Measurements from ENCODE around the gene MYO1H.

Gene MYO1H

DNA sequence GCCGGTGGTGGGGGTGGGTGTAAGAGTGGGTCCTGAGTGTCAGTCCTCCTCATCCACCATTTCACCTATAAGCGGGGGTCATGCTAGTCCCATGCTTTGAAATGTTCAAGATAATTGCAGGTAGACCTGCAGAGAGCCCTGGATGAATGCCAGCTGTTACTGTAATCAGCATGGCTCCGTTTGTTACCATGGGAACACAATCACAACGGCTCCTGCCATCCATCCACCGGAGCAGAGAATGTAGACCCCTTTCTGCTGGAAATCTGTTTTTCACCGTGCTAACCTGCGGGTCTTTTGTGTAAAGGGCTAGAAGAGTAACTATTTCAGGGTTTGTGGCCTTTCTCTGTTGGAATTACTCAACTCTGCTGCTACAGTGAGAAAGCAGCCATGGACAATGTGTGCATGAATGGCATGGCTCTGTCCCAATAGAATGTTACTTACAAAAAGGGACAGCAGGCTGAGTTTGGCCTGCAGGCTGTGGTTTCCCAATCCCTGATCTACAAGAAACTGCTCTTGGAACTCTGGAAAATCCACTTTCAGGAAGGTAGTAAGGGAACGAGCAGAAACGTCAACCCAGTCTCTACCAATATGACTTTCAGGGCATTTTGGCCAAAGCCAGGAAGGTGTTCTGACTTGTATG, 93.3 kb downstream of the MYO1H start:
- Histone ChIP-seq H3K9ac (ENCODE audit: insufficient read length, low read depth) (no peak overlapping the region), H3K4me1 (ENCODE audit: insufficient read depth, insufficient read length) (peaks cover under 1% of the 10 kb centered on the region), H3K27me3 (ENCODE audit: insufficient read depth, insufficient read length) (no peaks in the 10 kb centered on the region), H3K4me3 (ENCODE audit: insufficient read length, low read depth) (no peak overlapping the region), H3K36me3 (ENCODE audit: insufficient read depth, insufficient read length, low read length) (peaks cover 11% of the 10 kb centered on the region), H3K9me3 (ENCODE audit: insufficient read depth, low read length) (no peaks in the 10 kb centered on the region)
- no peak for DNase-seq (ENCODE audit: low read depth, low spot score)
- TF ChIP-seq ZNF274 (IDR thresholded peaks at IDR 0.05; ENCODE audit: low read depth, low read length): no peak
- TF ChIP-seq SUZ12 (IDR thresholded peaks at IDR 0.05; ENCODE audit: extremely low read depth, insufficient read depth, insufficient read length): no peak
- TF ChIP-seq YY1 (IDR thresholded peaks at IDR 0.05; ENCODE audit: insufficient read depth, insufficient read length): no peak

- no peaks in the 10 kb centered on the region for H3K9me3 ChIP-seq (ENCODE audit: insufficient read depth, low read length)
- peaks cover 37% of the 10 kb centered on the region for H3K36me3 ChIP-seq (ENCODE audit: insufficient read depth, insufficient read length, low read length)
- no peaks in the 10 kb centered on the region for H3K27me3 ChIP-seq (ENCODE audit: insufficient read depth, insufficient read length)
- no peak overlapping the region for H3K9ac ChIP-seq (ENCODE audit: insufficient read length, low read depth)
- no peak for DNase-seq (ENCODE audit: low read depth, low spot score)
- no peak overlapping the region for H3K4me3 ChIP-seq (ENCODE audit: insufficient read length, low read depth)
- H3K4me1 ChIP-seq (ENCODE audit: insufficient read depth, insufficient read length): no peaks in the 10 kb centered on the region
- no peak for TF ChIP-seq ZNF274 (IDR thresholded peaks at IDR 0.05; ENCODE audit: low read depth, low read length)
- no peak for TF ChIP-seq SUZ12 (IDR thresholded peaks at IDR 0.05; ENCODE audit: extremely low read depth, insufficient read depth, insufficient read length)
- TF ChIP-seq YY1 (IDR thresholded peaks at IDR 0.05; ENCODE audit: insufficient read depth, insufficient read length): no peak
These were observed 96.1 kb downstream of the MYO1H start for GRCh38 chr12:109443794-109444193.

DNA sequence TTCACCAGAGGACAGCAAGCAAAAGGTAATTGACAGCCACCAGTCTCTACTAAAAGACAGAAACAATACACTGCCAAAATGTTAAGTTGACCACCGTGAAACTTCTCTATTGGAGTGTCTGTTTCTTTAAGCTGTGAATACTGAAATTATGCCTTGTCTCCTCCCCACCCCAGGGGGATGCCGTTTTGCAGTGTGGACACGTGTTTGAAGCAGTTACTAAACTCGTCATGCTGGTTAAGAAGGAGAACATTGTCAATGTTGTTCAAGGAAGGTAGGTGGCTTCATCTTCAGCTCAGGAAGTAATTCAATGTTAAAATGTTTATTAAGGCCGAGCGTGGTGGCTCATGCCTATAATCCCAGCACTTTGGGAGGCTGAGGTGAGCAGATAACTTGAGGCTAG, 96.6 kb downstream of the MYO1H start:
- Histone ChIP-seq H3K4me3 (ENCODE audit: insufficient read length, low read depth) (no peak overlapping the region), H3K4me1 (ENCODE audit: insufficient read depth, insufficient read length) (no peaks in the 10 kb centered on the region), H3K9ac (ENCODE audit: insufficient read length, low read depth) (no peak overlapping the region), H3K27me3 (ENCODE audit: insufficient read depth, insufficient read length) (no peaks in the 10 kb centered on the region), H3K9me3 (ENCODE audit: insufficient read depth, low read length) (no peaks in the 10 kb centered on the region), H3K36me3 (ENCODE audit: insufficient read depth, insufficient read length, low read length) (peaks cover 40% of the 10 kb centered on the region)
- DNase-seq (ENCODE audit: low read depth, low spot score): no peak
- TF ChIP-seq YY1 (IDR thresholded peaks at IDR 0.05; ENCODE audit: insufficient read depth, insufficient read length) (no peak), ZNF274 (IDR thresholded peaks at IDR 0.05; ENCODE audit: low read depth, low read length) (no peak), SUZ12 (IDR thresholded peaks at IDR 0.05; ENCODE audit: extremely low read depth, insufficient read depth, insufficient read length) (no peak)

DNA sequence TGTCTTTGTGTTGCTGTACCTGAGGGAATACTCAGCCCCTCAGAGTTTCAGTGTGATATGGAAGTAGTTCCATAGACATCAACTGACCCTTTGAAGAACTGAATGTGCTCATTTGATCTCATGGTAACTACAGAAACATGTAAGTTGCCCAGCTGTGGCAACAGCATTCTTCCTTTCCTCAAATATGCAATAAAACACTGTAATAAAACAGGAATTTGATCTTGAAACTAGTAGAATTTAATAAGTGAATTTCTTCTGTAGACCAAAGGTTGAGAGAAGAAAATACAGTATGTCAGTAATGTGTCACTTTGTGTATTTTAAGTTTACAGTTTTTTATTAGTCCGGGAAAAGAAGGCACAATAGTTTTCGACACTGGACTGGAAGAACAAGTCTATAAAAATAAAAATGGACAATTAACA, 97.5 kb downstream of the MYO1H start:
- no peak for DNase-seq (ENCODE audit: low read depth, low spot score)
- no peak overlapping the region for H3K4me3 ChIP-seq (ENCODE audit: insufficient read length, low read depth)
- no peaks in the 10 kb centered on the region for H3K4me1 ChIP-seq (ENCODE audit: insufficient read depth, insufficient read length)
- H3K27me3 ChIP-seq (ENCODE audit: insufficient read depth, insufficient read length): no peaks in the 10 kb centered on the region
- no peak for TF ChIP-seq ZNF274 (IDR thresholded peaks at IDR 0.05; ENCODE audit: low read depth, low read length)
- no peak for TF ChIP-seq YY1 (IDR thresholded peaks at IDR 0.05; ENCODE audit: insufficient read depth, insufficient read length)
- no peak for TF ChIP-seq SUZ12 (IDR thresholded peaks at IDR 0.05; ENCODE audit: extremely low read depth, insufficient read depth, insufficient read length)
- no peaks in the 10 kb centered on the region for H3K9me3 ChIP-seq (ENCODE audit: insufficient read depth, low read length)
- no peak overlapping the region for H3K9ac ChIP-seq (ENCODE audit: insufficient read length, low read depth)
- H3K36me3 ChIP-seq (ENCODE audit: insufficient read depth, insufficient read length, low read length): peaks cover 48% of the 10 kb centered on the region

DNA sequence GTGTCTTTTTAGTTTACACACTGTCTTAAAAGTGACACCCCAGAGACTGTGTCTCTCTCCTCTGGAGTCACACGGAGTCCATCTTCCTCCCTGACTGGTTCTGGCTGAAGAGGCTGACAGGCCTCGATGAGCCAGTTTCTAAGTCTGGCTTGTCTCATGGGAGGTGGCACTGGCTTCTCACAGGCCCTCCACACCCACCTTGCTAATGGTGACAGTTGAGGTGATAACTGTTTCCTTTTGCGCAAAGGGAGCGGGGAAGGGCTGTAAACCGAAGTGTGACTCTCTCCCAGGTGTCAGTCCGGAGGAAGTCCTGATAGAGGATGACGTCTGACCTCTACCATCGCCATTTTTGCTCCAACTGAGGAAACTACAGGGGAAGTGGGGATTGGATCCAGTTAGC, 99.2 kb downstream of the MYO1H start:
- no peak for TF ChIP-seq ZNF274 (IDR thresholded peaks at IDR 0.05; ENCODE audit: low read depth, low read length)
- no peak for TF ChIP-seq YY1 (IDR thresholded peaks at IDR 0.05; ENCODE audit: insufficient read depth, insufficient read length)
- no peak for TF ChIP-seq SUZ12 (IDR thresholded peaks at IDR 0.05; ENCODE audit: extremely low read depth, insufficient read depth, insufficient read length)
- Histone ChIP-seq H3K27me3 (ENCODE audit: insufficient read depth, insufficient read length) (no peaks in the 10 kb centered on the region), H3K4me1 (ENCODE audit: insufficient read depth, insufficient read length) (no peaks in the 10 kb centered on the region), H3K9me3 (ENCODE audit: insufficient read depth, low read length) (no peaks in the 10 kb centered on the region), H3K9ac (ENCODE audit: insufficient read length, low read depth) (no peak overlapping the region), H3K4me3 (ENCODE audit: insufficient read length, low read depth) (no peak overlapping the region), H3K36me3 (ENCODE audit: insufficient read depth, insufficient read length, low read length) (peaks cover 65% of the 10 kb centered on the region)
- no peak for DNase-seq (ENCODE audit: low read depth, low spot score)

GRCh38 chr12:109447482-109447881, 99.8 kb downstream of the MYO1H start:
- no peak overlapping the region for H3K4me3 ChIP-seq (ENCODE audit: insufficient read length, low read depth)
- H3K36me3 ChIP-seq (ENCODE audit: insufficient read depth, insufficient read length, low read length): peaks cover 71% of the 10 kb centered on the region
- TF ChIP-seq SUZ12 (IDR thresholded peaks at IDR 0.05; ENCODE audit: extremely low read depth, insufficient read depth, insufficient read length): no peak
- no peak for TF ChIP-seq YY1 (IDR thresholded peaks at IDR 0.05; ENCODE audit: insufficient read depth, insufficient read length)
- TF ChIP-seq ZNF274 (IDR thresholded peaks at IDR 0.05; ENCODE audit: low read depth, low read length): no peak
- H3K27me3 ChIP-seq (ENCODE audit: insufficient read depth, insufficient read length): no peaks in the 10 kb centered on the region
- no peak for DNase-seq (ENCODE audit: low read depth, low spot score)
- H3K4me1 ChIP-seq (ENCODE audit: insufficient read depth, insufficient read length): no peaks in the 10 kb centered on the region
- H3K9ac ChIP-seq (ENCODE audit: insufficient read length, low read depth): no peak overlapping the region
- no peaks in the 10 kb centered on the region for H3K9me3 ChIP-seq (ENCODE audit: insufficient read depth, low read length)

- H3K9me3 ChIP-seq (ENCODE audit: insufficient read depth, low read length): no peaks in the 10 kb centered on the region
These were observed 100.6 kb downstream of the MYO1H start for GRCh38 chr12:109448272-109448671.

More at GRCh38 chr12:109448272-109448671, 100.6 kb downstream of the MYO1H start:
- TF ChIP-seq ZNF274 (IDR thresholded peaks at IDR 0.05; ENCODE audit: low read depth, low read length): no peak
- TF ChIP-seq YY1 (IDR thresholded peaks at IDR 0.05; ENCODE audit: insufficient read depth, insufficient read length): no peak
- TF ChIP-seq SUZ12 (IDR thresholded peaks at IDR 0.05; ENCODE audit: extremely low read depth, insufficient read depth, insufficient read length): no peak
- Histone ChIP-seq H3K4me1 (ENCODE audit: insufficient read depth, insufficient read length) (no peaks in the 10 kb centered on the region), H3K9ac (ENCODE audit: insufficient read length, low read depth) (no peak overlapping the region), H3K27me3 (ENCODE audit: insufficient read depth, insufficient read length) (no peaks in the 10 kb centered on the region), H3K36me3 (ENCODE audit: insufficient read depth, insufficient read length, low read length) (peaks cover 79% of the 10 kb centered on the region), H3K4me3 (ENCODE audit: insufficient read length, low read depth) (no peak overlapping the region)
- no peak for DNase-seq (ENCODE audit: low read depth, low spot score)

Measured in NT2/D1 (cell line).